Measurements from ENCODE around the gene SLC8A2. TPM values are rescaled to one million over a fixed set of nuclear protein-coding genes. Genes with fewer than 3 reads are reported as not detected.
"Not testable (repeated sequence)": the region's sequence is repeated elsewhere in the genome, so short reads cannot be mapped to it uniquely, and the experiment has no call there.

The SLC8A2 gene
- total RNA-seq, 1 donor from 2014 or later = 115 TPM

GRCh38 chr19:47390533-47391488 lies 80.9 kb downstream of the SLC8A2 start:
- Mint-ChIP-seq H3K9me3 (ENCODE audit: unreplicated experiment) (peaks cover 11% of the 10 kb centered on the region), H3K4me1 (ENCODE audit: low read depth, unreplicated experiment) (peaks cover 11% of the 10 kb centered on the region), H3K36me3 (ENCODE audit: unreplicated experiment) (peaks cover 4% of the 10 kb centered on the region), H3K27ac (ENCODE audit: unreplicated experiment) (peak overlapping the region; percentile 65), H3K4me3 (ENCODE audit: unreplicated experiment) (peak overlapping the region; percentile 1), H3K27me3 (ENCODE audit: unreplicated experiment) (peaks cover 7% of the 10 kb centered on the region)
- TF ChIP-seq CTCF (IDR thresholded peaks at IDR 0.05; ENCODE audit: partially characterized antibody, unreplicated experiment) = no peak
- no peak for DNase-seq

GRCh38 chr19:47389150-47389556 lies 82.5 kb downstream of the SLC8A2 start:
- DNase-seq = no peak
- Mint-ChIP-seq H3K27ac (ENCODE audit: unreplicated experiment) (no peak overlapping the region), H3K36me3 (ENCODE audit: unreplicated experiment) (no peaks in the 10 kb centered on the region), H3K4me3 (ENCODE audit: unreplicated experiment) (no peak overlapping the region), H3K4me1 (ENCODE audit: low read depth, unreplicated experiment) (peaks cover 2% of the 10 kb centered on the region), H3K27me3 (ENCODE audit: unreplicated experiment) (peaks cover 9% of the 10 kb centered on the region), H3K9me3 (ENCODE audit: unreplicated experiment) (peaks cover 11% of the 10 kb centered on the region)
- no peak for TF ChIP-seq CTCF (IDR thresholded peaks at IDR 0.05; ENCODE audit: partially characterized antibody, unreplicated experiment)

- H3K4me3 Mint-ChIP-seq (ENCODE audit: unreplicated experiment); H3K27ac Mint-ChIP-seq (ENCODE audit: unreplicated experiment); DNase-seq; H3K4me1 Mint-ChIP-seq (ENCODE audit: low read depth, unreplicated experiment); H3K27me3 Mint-ChIP-seq (ENCODE audit: unreplicated experiment); H3K36me3 Mint-ChIP-seq (ENCODE audit: unreplicated experiment): not testable (repeated sequence)
- H3K9me3 Mint-ChIP-seq (ENCODE audit: unreplicated experiment) = peaks cover 11% of the 10 kb centered on the region
Measured at GRCh38 chr19:47388721-47389120, 83.0 kb downstream of the SLC8A2 start.

- H3K9me3 Mint-ChIP-seq (ENCODE audit: unreplicated experiment) = peaks cover 13% of the 10 kb centered on the region
- not testable (repeated sequence) for H3K27me3 Mint-ChIP-seq (ENCODE audit: unreplicated experiment); H3K4me1 Mint-ChIP-seq (ENCODE audit: low read depth, unreplicated experiment); H3K4me3 Mint-ChIP-seq (ENCODE audit: unreplicated experiment); H3K27ac Mint-ChIP-seq (ENCODE audit: unreplicated experiment); H3K36me3 Mint-ChIP-seq (ENCODE audit: unreplicated experiment); DNase-seq
Measured at GRCh38 chr19:47387623-47388022, 84.1 kb downstream of the SLC8A2 start.

GRCh38 chr19:47386582-47386981 lies 85.1 kb downstream of the SLC8A2 start:
- H3K4me3 Mint-ChIP-seq (ENCODE audit: unreplicated experiment); H3K4me1 Mint-ChIP-seq (ENCODE audit: low read depth, unreplicated experiment); DNase-seq; H3K27me3 Mint-ChIP-seq (ENCODE audit: unreplicated experiment); H3K27ac Mint-ChIP-seq (ENCODE audit: unreplicated experiment); H3K36me3 Mint-ChIP-seq (ENCODE audit: unreplicated experiment): not testable (repeated sequence)
- peaks cover 13% of the 10 kb centered on the region for H3K9me3 Mint-ChIP-seq (ENCODE audit: unreplicated experiment)

GRCh38 chr19:47384533-47384932 lies 87.2 kb downstream of the SLC8A2 start:
- not testable (repeated sequence) for H3K4me1 Mint-ChIP-seq (ENCODE audit: low read depth, unreplicated experiment); H3K9me3 Mint-ChIP-seq (ENCODE audit: unreplicated experiment); H3K4me3 Mint-ChIP-seq (ENCODE audit: unreplicated experiment); H3K36me3 Mint-ChIP-seq (ENCODE audit: unreplicated experiment); H3K27me3 Mint-ChIP-seq (ENCODE audit: unreplicated experiment); H3K27ac Mint-ChIP-seq (ENCODE audit: unreplicated experiment); DNase-seq

GRCh38 chr19:47383890-47384289 lies 87.8 kb downstream of the SLC8A2 start:
- not testable (repeated sequence) for H3K27ac Mint-ChIP-seq (ENCODE audit: unreplicated experiment); H3K4me3 Mint-ChIP-seq (ENCODE audit: unreplicated experiment); DNase-seq; H3K9me3 Mint-ChIP-seq (ENCODE audit: unreplicated experiment); H3K36me3 Mint-ChIP-seq (ENCODE audit: unreplicated experiment)
- Mint-ChIP-seq H3K4me1 (ENCODE audit: low read depth, unreplicated experiment) (peaks cover 12% of the 10 kb centered on the region), H3K27me3 (ENCODE audit: unreplicated experiment) (peaks cover 11% of the 10 kb centered on the region)

Data from glutamatergic neuron (in vitro differentiated cells).